ENCODE measurements around the gene DNAJB2. TPM values are rescaled to one million over a fixed set of nuclear protein-coding genes. Genes with fewer than 3 reads are reported as not detected.

Gene DNAJB2
- polyA plus RNA-seq, 3 donors, result 1.7 to 55.4 (median 1.9) TPM

DNA sequence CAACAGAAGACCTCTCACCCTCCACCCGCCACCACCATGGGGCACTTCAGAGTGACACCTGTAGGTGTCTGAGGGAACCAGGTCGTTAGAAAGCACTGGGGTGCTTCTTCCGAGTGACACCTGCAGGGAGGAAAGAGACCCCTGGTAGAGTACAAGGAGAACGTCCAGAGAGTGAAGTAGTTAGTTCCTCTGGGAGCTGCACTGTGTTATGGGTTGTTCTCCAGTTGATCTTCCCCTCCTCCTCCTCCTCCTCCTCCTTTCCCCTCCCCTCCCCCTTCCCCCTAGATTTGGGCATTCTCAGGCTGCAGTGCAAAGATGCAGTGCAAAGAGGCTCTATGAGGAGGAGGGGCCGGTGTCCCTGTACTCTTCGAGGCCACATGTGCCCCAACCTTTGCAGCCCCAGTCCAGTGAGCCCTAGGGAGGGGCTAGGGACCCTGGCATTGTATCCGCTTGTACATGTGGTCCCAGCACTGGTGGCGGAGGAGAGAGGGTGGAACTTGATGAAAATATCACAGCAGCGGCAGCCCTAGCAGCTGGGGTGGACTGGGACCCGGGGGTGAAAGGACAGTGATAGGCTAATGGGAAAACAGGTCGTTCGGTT is 850 bp downstream of the DNAJB2 start:
- WGBS (ENCODE audit: insufficient coverage), result 92% methylated on average over 5 of the region's 12 CpGs
- H3K27ac ChIP-seq (ENCODE audit: low read depth in 1 of 2, low read length in 2 of 2), result peak overlapping the region; percentile 85 to 97
- peak overlapping the region; percentile 54 to 77 (median 57) for H3K4me3 ChIP-seq (replicated peaks in 1 of 3; ENCODE audit: low read depth in 2 of 3, low read length in 3 of 3)
- no peaks in the 10 kb centered on the region for H3K27me3 ChIP-seq (ENCODE audit: control insufficient read depth in 2 of 2, insufficient read depth in 2 of 2, low read length in 2 of 2)
- no peaks in the 10 kb centered on the region for H3K9me3 ChIP-seq (replicated peaks in 1 of 2; ENCODE audit: control insufficient read depth in 1 of 2, insufficient read depth in 1 of 2, low read length in 2 of 2)
- Mint-ChIP-seq H3K27ac (peak overlapping the region; percentile 92 to 98 (median 97)), H3K4me1 (peaks cover 29% of the 10 kb centered on the region), H3K4me3 (peak overlapping the region; percentile 88 to 91), H3K27me3 (ENCODE audit: low read depth in 3 of 3) (peaks cover 2 to 6% (median 6%) of the 10 kb centered on the region in 3 donors), H3K36me3 (peaks cover 45 to 51% of the 10 kb centered on the region in 2 donors), H3K9me3 (peaks cover 0 to 2% (median 0%) of the 10 kb centered on the region in 7 donors)
- H3K4me1 ChIP-seq (ENCODE audit: control insufficient read depth in 1 of 2, insufficient read depth in 2 of 2, low read length in 2 of 2), result peaks cover 23 to 31% of the 10 kb centered on the region in 2 donors
- peak overlapping the region; percentile 98 for H3K9ac ChIP-seq (ENCODE audit: insufficient read depth, low read length, poor library complexity, severe bottlenecking)
- TF ChIP-seq CTCF (IDR thresholded peaks at IDR 0.05), result peak; percentile 18
- no peaks in the 10 kb centered on the region for H4K20me1 ChIP-seq (ENCODE audit: insufficient read depth, low read length)
- intact Hi-C loops (cut with micrococcal nuclease), result loop anchor here (1.0 to 2.0 kb wide), 4 partner anchors 15 to 107 kb away; partner anchors contain the start of gene DNPEP (in 2 of the 2)
- DNase-seq, result no peak
- H3K4me2 ChIP-seq (replicated peaks; ENCODE audit: extremely low read depth, low read length, poor library complexity, severe bottlenecking), result peak overlapping the region; percentile 76
- H3K36me3 ChIP-seq (replicated peaks in 1 of 2; ENCODE audit: control insufficient read depth in 1 of 2, insufficient read depth in 2 of 2, low read length in 2 of 2), result peaks cover 37 to 47% of the 10 kb centered on the region in 2 donors
- peak overlapping the region; percentile 72 for H2AFZ ChIP-seq (ENCODE audit: insufficient read depth, low read depth, low read length, poor library complexity, severe bottlenecking)
- H3K79me2 ChIP-seq (ENCODE audit: insufficient read depth, low read length), result peaks cover 5% of the 10 kb centered on the region

DNA sequence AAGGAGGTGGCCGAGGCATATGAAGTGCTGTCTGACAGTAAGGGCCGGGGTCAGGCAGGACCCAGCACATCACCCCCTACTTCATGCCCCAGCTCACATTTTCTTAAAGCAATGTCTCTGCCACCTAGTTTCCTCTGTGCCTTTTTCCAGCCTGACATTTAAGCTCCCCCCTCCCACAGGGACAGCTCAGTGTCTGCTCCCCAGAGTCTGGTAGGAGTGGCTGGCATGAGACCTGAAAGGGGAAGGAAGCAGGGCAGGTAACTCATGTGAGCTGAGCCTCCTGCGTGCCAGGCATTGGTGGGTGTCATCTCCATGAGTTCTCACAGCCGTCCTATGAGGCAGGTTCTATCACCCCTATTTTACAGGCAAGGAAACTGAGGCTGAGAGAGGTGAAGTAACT is 1.5 kb downstream of the DNAJB2 start:
- Histone ChIP-seq H3K4me2 (replicated peaks; ENCODE audit: extremely low read depth, low read length, poor library complexity, severe bottlenecking) (no peak overlapping the region), H4K20me1 (ENCODE audit: insufficient read depth, low read length) (peaks cover 5% of the 10 kb centered on the region), H3K9me3 (replicated peaks in 1 of 2; ENCODE audit: control insufficient read depth in 1 of 2, insufficient read depth in 1 of 2, low read length in 2 of 2) (no peaks in the 10 kb centered on the region), H2AFZ (ENCODE audit: insufficient read depth, low read depth, low read length, poor library complexity, severe bottlenecking) (no peak overlapping the region), H3K36me3 (replicated peaks in 1 of 2; ENCODE audit: control insufficient read depth in 1 of 2, insufficient read depth in 2 of 2, low read length in 2 of 2) (peaks cover 44 to 53% of the 10 kb centered on the region in 2 donors), H3K27ac (ENCODE audit: low read depth in 1 of 2, low read length in 2 of 2) (peak overlapping the region in 1 of 2 donors; percentile 97), H3K4me1 (ENCODE audit: control insufficient read depth in 1 of 2, insufficient read depth in 2 of 2, low read length in 2 of 2) (peaks cover 23 to 31% of the 10 kb centered on the region in 2 donors), H3K27me3 (ENCODE audit: control insufficient read depth in 2 of 2, insufficient read depth in 2 of 2, low read length in 2 of 2) (no peaks in the 10 kb centered on the region), H3K79me2 (ENCODE audit: insufficient read depth, low read length) (peaks cover 5% of the 10 kb centered on the region), H3K9ac (ENCODE audit: insufficient read depth, low read length, poor library complexity, severe bottlenecking) (no peak overlapping the region), H3K4me3 (replicated peaks in 1 of 3; ENCODE audit: low read depth in 2 of 3, low read length in 3 of 3) (no peak overlapping the region)
- Mint-ChIP-seq H3K36me3 (peaks cover 51 to 57% of the 10 kb centered on the region in 2 donors), H3K4me3 (peak overlapping the region; percentile 35 to 88), H3K4me1 (peaks cover 29% of the 10 kb centered on the region), H3K27ac (peak overlapping the region; percentile 92 to 98 (median 97)), H3K27me3 (ENCODE audit: low read depth in 3 of 3) (peaks cover 2 to 6% (median 6%) of the 10 kb centered on the region in 3 donors), H3K9me3 (peaks cover 0 to 2% (median 0%) of the 10 kb centered on the region in 7 donors)
- DNase-seq, result no peak
- TF ChIP-seq CTCF (IDR thresholded peaks at IDR 0.05), result no peak
- intact Hi-C loops (cut with micrococcal nuclease), result no loop called here
- WGBS (ENCODE audit: insufficient coverage), result no CpG with 5 or more reads among the region's 4 CpGs

Data from CD14-positive monocyte (primary cell).